A549 (cell line): ENCODE results near the gene MBD3.

Experiments used
- CTCF ChIP-seq: fragments of >200 bp; sonication (Bioruptor Twin); formaldehyde crosslinking; IDR thresholded peaks from 3 replicates; pipeline ENCODE4 v1.5.1; 2016
- EP300 ChIP-seq, 2 experiments: fragments of >200 bp; sonication (Bioruptor Twin); formaldehyde crosslinking; IDR thresholded peaks; 2 replicates in 1 of 2; 3 replicates in 1 of 2; pipeline ENCODE4 v1.6.1; 2016 to 2017
- PHF8 ChIP-seq: fragments of 200-600 bp; sonication (generic); IDR thresholded peaks from 2 replicates; pipeline ENCODE4 v1.6.1; 2016; ENCODE audit warnings: low read depth, mild to moderate bottlenecking, antibody characterized with exemption, moderate library complexity, borderline replicate concordance
- REST ChIP-seq: fragments of 200-600 bp; sonication (generic); IDR thresholded peaks from 2 replicates; pipeline ENCODE4 v1.6.1; 2016; ENCODE audit warnings: antibody characterized with exemption, mild to moderate bottlenecking, moderate library complexity
- RFX5 ChIP-seq: fragments of 450-650 bp; IDR thresholded peaks from 2 replicates; pipeline ENCODE4 v1.7.1; 2014; ENCODE audit warnings: antibody characterized with exemption, mild to moderate bottlenecking, moderate library complexity
- USF2 ChIP-seq: fragments of 450-650 bp; IDR thresholded peaks from 2 replicates; pipeline ENCODE4 v1.6.1; 2014; ENCODE audit warnings: antibody characterized with exemption

- TF ChIP-seq CTCF: no peak
- no peak for TF ChIP-seq RFX5
- TF ChIP-seq USF2: no peak
- TF ChIP-seq PHF8: no peak
- TF ChIP-seq REST: no peak
- TF ChIP-seq EP300 (IDR thresholded peaks at IDR 0.05): no peak
These were observed 43.9 kb upstream of the MBD3 start for GRCh38 chr19:1636325-1637236.
